ENCODE measurements around the gene COL4A1. TPM values are rescaled to one million over a fixed set of nuclear protein-coding genes. Genes with fewer than 3 reads are reported as not detected.

Gene COL4A1
- polyA plus RNA-seq, 1 donor (not counting 4 experiments of a cell fraction or from before 2014, with no cell fraction given), result 22.3 TPM

GRCh38 chr13:110197471-110197870 is 109.5 kb downstream of the COL4A1 start:
- no peak for TF ChIP-seq EZH2 (IDR thresholded peaks at IDR 0.05; ENCODE audit: low read length)
- TF ChIP-seq CTCF (optimal IDR thresholded peaks at IDR 0.05 in 1 of 3, IDR thresholded peaks at IDR 0.05 in 1 of 3, conservative IDR thresholded peaks at IDR 0.05 in 1 of 3; ENCODE audit: extremely low read depth in 1 of 3, insufficient read depth in 2 of 3, low read length in 3 of 3), result no peak
- H3K27me3 ChIP-seq (ENCODE audit: control insufficient read depth, extremely low read depth, insufficient read depth, low read length), result no peaks in the 10 kb centered on the region
- FAIRE-seq (no peak), DNase-seq (ENCODE audit: low read depth, low spot score) (no peak)
- H3K9me3 ChIP-seq (ENCODE audit: control insufficient read depth, low read depth, low read length), result no peaks in the 10 kb centered on the region
- no peaks in the 10 kb centered on the region for H4K20me1 ChIP-seq (ENCODE audit: control insufficient read depth, extremely low read depth, insufficient read depth, low read length)
- dilution Hi-C loops (cut with MboI; ENCODE audit: extremely low pct_ligation_motif_present, low sequenced_read_pairs), result no loop called here
- no peaks in the 10 kb centered on the region for H3K9me1 ChIP-seq (ENCODE audit: control insufficient read depth, extremely low read depth, insufficient read depth, low read length)
- H3K79me2 ChIP-seq (ENCODE audit: control insufficient read depth, insufficient read depth, low read length), result no peaks in the 10 kb centered on the region
- H3K4me2 ChIP-seq (ENCODE audit: control insufficient read depth, extremely low read depth, insufficient read depth, low read depth, low read length), result no peak overlapping the region
- no peak overlapping the region for H2AFZ ChIP-seq (ENCODE audit: control insufficient read depth, low read length)
- H3K36me3 ChIP-seq (ENCODE audit: control insufficient read depth in 2 of 2, extremely low read depth in 1 of 2, insufficient read depth in 2 of 2, low read length in 2 of 2), result peaks cover 3 to 10% of the 10 kb centered on the region in 2 experiments
- H3K9ac ChIP-seq (ENCODE audit: control insufficient read depth, extremely low read depth, insufficient read depth, low read length), result no peak overlapping the region
- no peaks in the 10 kb centered on the region for H3K4me1 ChIP-seq (ENCODE audit: control insufficient read depth, extremely low read depth, insufficient read depth, low read length)
- H3K4me3 ChIP-seq (ENCODE audit: control insufficient read depth in 2 of 3, extremely low read depth in 1 of 3, insufficient read depth in 2 of 3, low read depth in 1 of 3, low read length in 3 of 3), result no peak overlapping the region
- H3K27ac ChIP-seq (ENCODE audit: control insufficient read depth, insufficient read depth, low read length), result no peak overlapping the region

DNA sequence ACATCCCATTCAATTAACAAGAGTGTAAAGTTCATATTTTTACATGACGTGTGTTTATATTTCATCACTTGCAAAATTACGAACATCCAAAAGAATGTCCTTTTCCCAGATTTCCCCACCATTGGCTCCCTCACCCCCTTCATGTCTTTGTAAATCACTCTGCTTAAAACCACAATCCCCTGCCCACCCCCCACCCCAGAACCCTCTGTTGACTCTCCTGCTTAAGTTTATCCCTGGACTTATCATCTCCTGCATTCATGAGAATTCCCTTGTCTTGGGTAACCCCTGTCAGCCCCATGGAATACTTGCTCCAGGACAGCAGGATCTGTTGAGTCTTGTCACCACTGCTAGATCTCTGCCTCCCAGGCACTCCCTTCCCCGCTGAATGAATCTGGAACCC is 109.9 kb downstream of the COL4A1 start:
- DNase-seq (ENCODE audit: low read depth, low spot score), result no peak
- dilution Hi-C loops (cut with MboI; ENCODE audit: extremely low pct_ligation_motif_present, low sequenced_read_pairs), result no loop called here
- Histone ChIP-seq H3K9me1 (ENCODE audit: control insufficient read depth, extremely low read depth, insufficient read depth, low read length) (no peaks in the 10 kb centered on the region), H2AFZ (ENCODE audit: control insufficient read depth, low read length) (no peak overlapping the region), H3K27ac (ENCODE audit: control insufficient read depth, insufficient read depth, low read length) (no peak overlapping the region), H3K79me2 (ENCODE audit: control insufficient read depth, insufficient read depth, low read length) (no peaks in the 10 kb centered on the region), H3K9ac (ENCODE audit: control insufficient read depth, extremely low read depth, insufficient read depth, low read length) (no peak overlapping the region), H3K27me3 (ENCODE audit: control insufficient read depth, extremely low read depth, insufficient read depth, low read length) (no peaks in the 10 kb centered on the region), H3K4me3 (ENCODE audit: control insufficient read depth in 2 of 3, extremely low read depth in 1 of 3, insufficient read depth in 2 of 3, low read depth in 1 of 3, low read length in 3 of 3) (no peak overlapping the region), H4K20me1 (ENCODE audit: control insufficient read depth, extremely low read depth, insufficient read depth, low read length) (no peaks in the 10 kb centered on the region), H3K4me2 (ENCODE audit: control insufficient read depth, extremely low read depth, insufficient read depth, low read depth, low read length) (no peak overlapping the region), H3K9me3 (ENCODE audit: control insufficient read depth, low read depth, low read length) (no peaks in the 10 kb centered on the region), H3K36me3 (ENCODE audit: control insufficient read depth in 2 of 2, extremely low read depth in 1 of 2, insufficient read depth in 2 of 2, low read length in 2 of 2) (peaks cover 3 to 15% of the 10 kb centered on the region in 2 experiments), H3K4me1 (ENCODE audit: control insufficient read depth, extremely low read depth, insufficient read depth, low read length) (no peaks in the 10 kb centered on the region)
- TF ChIP-seq CTCF (optimal IDR thresholded peaks at IDR 0.05 in 1 of 3, IDR thresholded peaks at IDR 0.05 in 1 of 3, conservative IDR thresholded peaks at IDR 0.05 in 1 of 3; ENCODE audit: extremely low read depth in 1 of 3, insufficient read depth in 2 of 3, low read length in 3 of 3), result no peak
- TF ChIP-seq EZH2 (IDR thresholded peaks at IDR 0.05; ENCODE audit: low read length), result no peak
- no peak for FAIRE-seq

All from keratinocyte (primary cell).